NCI-H510A (cell line): ENCODE results near the gene APP.

Experiments used
- DNase-seq: peaks from one replicate; lab custom pipeline; 2025; lab: John Stamatoyannopoulos, UW

Gene APP

GRCh38 chr21:25977068-25977611, 193.4 kb downstream of the APP start:
- no peak for DNase-seq

DNA sequence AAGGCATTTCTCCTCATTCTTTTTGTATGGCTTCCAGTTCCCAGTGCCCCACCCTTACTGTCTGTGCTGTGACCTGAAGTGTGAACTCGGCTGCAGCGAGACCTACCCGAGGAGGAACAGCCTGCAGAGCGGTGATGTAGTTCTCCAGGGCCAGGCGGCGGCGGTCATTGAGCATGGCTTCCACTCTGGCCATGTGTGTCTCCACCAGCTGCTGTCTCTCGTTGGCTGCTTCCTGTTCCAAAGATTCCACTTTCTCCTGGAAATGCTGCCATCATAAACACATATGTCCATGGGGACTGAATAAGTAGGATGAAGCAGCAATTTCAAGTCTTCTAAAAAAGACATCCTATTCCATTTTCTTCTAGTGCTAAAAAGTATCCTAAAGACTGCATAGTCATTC, 195.6 kb downstream of the APP start:
- no peak for DNase-seq

DNA sequence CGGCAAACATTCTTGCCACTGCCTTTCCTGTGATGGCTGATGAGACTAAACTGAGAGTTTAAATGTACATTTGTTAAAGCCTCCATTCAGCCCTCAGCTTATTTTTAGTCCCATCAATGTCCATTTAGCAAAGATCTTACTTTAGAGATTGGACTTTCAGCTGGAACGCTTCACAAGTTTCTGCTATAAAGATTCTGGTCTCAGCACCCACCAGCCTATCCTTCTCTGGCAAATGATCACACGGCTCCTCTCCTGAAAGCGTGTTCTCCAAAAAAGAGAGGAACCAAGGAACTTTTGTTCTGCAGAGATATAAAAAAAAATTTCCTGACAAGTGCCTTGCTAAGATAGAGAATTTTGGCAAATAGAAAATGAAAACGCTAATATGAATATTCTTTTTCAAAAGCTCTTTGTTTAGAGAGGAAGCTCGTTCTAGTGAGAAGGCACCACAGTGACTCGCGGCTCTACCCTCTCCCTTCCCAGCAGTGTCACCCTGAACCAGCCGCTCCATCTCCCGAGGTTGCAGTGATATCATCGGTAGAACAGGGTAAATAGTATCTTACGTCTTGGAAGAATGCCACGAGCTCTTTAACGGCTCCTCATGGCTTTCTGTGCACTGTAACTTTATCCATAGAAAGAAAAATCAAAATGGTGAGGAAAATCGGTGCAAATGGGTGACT, 200.2 kb downstream of the APP start:
- no peak for DNase-seq

- DNase-seq = no peak
These were observed 202.6 kb downstream of the APP start for GRCh38 chr21:25967901-25968438.

GRCh38 chr21:25967181-25967900, 203.2 kb downstream of the APP start:
- no peak for DNase-seq

DNA sequence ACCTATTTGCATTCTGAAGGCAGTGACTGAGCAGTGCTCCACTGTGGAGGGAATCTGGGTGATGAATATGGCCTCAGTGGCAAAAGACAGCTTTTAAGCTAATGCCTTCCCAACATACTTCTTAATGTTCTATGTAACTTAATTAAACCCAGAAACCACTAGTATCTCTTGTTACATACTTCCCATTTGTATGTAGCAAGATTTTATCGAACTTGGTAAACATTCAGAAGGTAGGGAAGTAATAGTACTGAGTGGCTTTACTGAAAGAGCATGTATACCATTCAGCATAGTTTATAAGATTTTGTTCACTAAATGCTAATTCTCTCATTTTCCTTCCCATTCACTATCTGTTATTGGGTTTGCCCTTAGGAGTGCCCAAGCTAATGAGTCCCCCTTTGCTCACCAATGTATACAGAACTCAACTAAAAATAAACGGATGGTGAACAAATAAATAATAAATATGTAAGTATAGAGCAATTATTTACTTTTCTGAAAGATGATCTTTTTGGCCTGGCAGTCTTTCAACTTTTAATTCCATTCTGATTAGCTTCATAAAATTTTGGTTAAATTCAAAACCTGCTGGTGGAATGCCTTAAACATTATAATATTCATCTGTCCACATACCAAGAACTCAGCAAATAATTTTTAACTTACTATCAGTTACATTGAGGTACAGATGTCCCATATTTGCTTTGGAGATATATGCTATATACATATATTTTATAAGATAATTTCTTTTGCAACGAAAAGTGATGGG, 204.4 kb downstream of the APP start:
- no peak for DNase-seq

GRCh38 chr21:25964926-25965325, 205.6 kb downstream of the APP start:
- DNase-seq = no peak

GRCh38 chr21:25964015-25964414, 206.6 kb downstream of the APP start:
- no peak for DNase-seq

DNA sequence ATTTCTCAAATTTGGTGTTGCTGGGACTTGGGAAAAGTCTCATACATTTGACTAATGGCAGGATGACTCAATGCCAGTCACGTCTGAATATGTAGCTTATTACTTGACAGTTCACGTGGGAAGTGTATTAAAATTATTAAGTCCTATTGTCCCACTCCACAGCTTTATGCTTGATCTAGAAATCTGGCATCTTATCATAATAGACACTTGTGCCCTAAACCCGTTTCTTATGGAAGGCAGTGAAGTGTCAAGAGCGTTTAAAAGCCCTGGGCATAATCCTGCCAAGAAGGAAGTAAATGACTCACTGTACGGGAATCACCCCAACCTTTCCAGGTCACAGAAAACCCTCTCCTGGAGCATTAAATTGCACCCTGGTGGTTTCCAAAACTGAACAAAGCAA, 207.4 kb downstream of the APP start:
- DNase-seq = no peak

DNA sequence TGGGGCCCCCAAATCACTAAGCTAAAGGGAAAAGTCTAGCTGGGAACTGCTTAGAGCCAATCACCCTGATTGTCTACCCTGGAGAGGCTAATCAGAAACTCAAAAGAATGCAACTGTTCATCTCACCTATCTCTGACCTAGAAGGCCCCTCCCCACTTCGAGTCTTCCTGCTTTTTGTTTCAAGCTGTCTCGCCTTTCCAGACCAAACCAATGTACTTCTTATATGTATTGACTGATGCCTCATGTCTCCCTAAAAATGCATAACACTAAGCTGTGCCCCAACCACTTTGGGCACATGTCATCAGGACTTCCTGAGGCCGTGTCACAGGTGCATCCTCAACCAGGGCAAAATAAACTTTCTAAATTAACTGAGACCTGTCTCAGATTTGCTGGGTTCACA, 209.5 kb downstream of the APP start:
- no peak for DNase-seq

GRCh38 chr21:25960402-25960801, 210.2 kb downstream of the APP start:
- no peak for DNase-seq

GRCh38 chr21:25959799-25960198, 210.8 kb downstream of the APP start:
- no peak for DNase-seq

DNA sequence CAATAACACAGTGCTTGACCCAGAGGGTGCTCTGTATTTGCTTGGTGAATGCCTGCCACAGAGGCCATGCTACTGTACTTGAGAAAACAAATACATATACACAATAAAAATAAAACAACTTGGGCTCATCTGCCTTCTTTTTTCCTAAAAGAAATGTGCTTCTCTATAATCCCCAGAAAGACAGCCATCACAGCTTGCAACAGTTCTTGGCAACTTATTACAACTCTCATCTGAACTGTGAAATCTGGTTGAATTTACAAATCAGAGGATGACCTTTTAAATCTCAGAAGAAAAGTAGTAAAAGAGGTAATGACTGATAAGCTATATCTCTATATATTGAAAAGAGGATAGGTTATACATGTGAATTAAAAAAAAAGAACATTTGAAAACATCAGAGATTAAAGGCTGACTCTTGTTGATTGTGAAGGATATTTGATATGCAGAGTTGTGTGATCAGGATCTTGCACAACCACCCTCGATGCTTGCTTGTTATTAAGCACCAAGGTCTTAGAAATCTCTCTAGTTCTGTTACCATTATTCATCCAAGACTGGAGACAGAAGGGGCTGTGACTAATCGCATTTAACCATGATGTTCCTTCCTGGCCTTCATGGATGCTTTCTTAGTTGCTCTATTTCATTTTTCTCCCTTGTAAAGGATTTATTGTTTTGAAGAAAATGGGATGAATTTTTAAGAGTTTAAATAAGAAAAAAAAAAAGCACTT, 213.4 kb downstream of the APP start:
- no peak for DNase-seq

- no peak for DNase-seq
These were observed 214.9 kb downstream of the APP start for GRCh38 chr21:25955646-25956045.

DNA sequence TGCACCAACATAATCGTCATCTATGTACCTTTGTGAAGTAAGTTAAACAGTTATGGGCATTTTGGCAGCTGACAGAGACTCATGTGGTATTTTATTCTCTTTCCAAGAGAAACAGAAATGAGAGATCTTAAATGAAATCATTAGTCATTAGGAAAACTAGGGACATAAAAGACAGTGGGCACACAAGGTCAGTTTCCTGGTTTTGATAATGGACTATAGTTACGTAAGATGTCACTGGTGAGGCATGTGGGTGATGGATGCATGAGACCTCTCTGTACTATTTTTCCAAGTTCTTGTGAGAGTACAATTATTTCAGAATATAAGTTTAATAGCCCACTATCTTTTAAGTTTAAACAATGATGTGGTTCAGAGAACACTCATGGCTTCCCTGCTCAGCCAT, 216.9 kb downstream of the APP start:
- DNase-seq = no peak

DNA sequence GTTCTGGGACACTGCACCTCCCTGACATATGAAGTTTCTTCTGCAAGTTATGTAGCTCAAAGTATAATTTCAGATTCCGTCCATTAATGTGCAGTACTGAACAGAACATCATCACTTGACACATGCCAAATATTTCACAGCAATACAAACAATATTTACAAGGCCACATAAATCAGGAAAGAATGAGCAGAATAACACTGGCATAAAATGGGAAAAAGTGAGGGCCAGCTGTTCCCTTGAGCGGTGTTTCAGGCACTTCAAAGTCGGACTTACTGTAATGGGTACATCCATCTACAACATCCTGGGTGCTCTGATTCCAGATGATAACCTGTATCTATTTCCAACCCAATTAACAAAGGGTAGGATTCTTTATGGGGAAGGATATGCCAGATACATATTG, 217.4 kb downstream of the APP start:
- no peak for DNase-seq

GRCh38 chr21:25952306-25952705, 218.3 kb downstream of the APP start:
- DNase-seq = no peak

- no peak for DNase-seq
These were observed 220.9 kb downstream of the APP start for GRCh38 chr21:25949701-25950100.

DNA sequence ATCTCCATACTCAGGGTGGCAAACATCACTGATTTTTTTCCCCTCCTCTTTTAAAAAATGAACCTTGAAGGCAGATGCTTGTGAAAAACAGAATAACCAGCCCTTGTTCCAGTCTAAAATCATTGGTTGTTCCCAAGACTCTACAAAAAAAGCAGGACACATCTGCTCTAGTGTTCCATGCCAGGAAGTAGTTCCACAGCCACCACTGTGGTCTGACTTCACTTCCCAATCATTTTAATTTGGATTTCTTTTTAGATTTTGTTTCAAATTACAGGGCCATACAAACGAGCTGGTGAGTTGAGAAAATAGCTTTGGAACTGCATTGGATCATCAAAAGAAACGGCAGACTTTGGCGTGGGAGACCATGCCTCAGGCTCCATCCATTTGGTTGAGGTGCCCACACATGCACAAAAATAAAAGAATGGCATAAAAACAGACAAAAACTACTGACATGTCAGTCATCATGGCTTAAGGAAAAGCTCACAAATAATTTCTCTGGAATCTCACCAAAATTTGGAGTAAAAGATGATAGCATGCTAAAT, 225.8 kb downstream of the APP start:
- DNase-seq = no peak

- DNase-seq = no peak
These were observed 226.5 kb downstream of the APP start for GRCh38 chr21:25944082-25944481.

- no peak for DNase-seq
These were observed 228.4 kb downstream of the APP start for GRCh38 chr21:25942135-25942534.

GRCh38 chr21:25939396-25939761, 231.2 kb downstream of the APP start:
- DNase-seq = no peak
